Measurements from ENCODE around the gene VILL. TPM values are rescaled to one million over a fixed set of nuclear protein-coding genes. Genes with fewer than 3 reads are reported as not detected.

The VILL gene
- total and polyA plus RNA-seq, 2 donors (not counting 3 experiments of a cell fraction or from before 2014, with no cell fraction given) = 9.0 to 10.0 TPM

GRCh38 chr3:37945807-37946530, 44.6 kb upstream of the VILL start:
- CTCF ChIA-PET = interaction anchor here (1.0 to 3.7 kb wide), 9 partner anchors 11 to 91 kb away, joined by 3 to 32 read pairs (median 4); no protein-coding TSS in a partner anchor

More at GRCh38 chr3:37945807-37946530, 44.6 kb upstream of the VILL start:
- Histone ChIP-seq H3K4me2 (ENCODE audit: insufficient read depth, low read length) (peak overlapping the region; percentile 37), H2AFZ (ENCODE audit: low read depth, low read length) (no peak overlapping the region), H3K27me3 (ENCODE audit: control insufficient read depth in 2 of 2, insufficient read depth in 2 of 2, low read length in 2 of 2) (no peaks in the 10 kb centered on the region), H3K36me3 (ENCODE audit: control insufficient read depth in 2 of 2, extremely low read depth in 1 of 2, insufficient read depth in 2 of 2, low read length in 2 of 2) (no peaks in the 10 kb centered on the region), H4K20me1 (replicated peaks; ENCODE audit: control insufficient read depth, extremely low read depth, insufficient read depth, low read length) (no peaks in the 10 kb centered on the region), H3K27ac (ENCODE audit: insufficient read depth, low read depth, low read length) (peak overlapping the region; percentile 16), H3K9me1 (replicated peaks; ENCODE audit: control insufficient read depth, extremely low read depth, insufficient read depth, low read length) (no peaks in the 10 kb centered on the region), H3K4me3 (replicated peaks in 1 of 3; ENCODE audit: insufficient read depth in 1 of 3, low read depth in 1 of 3, low read length in 3 of 3) (no peak overlapping the region), H3K9me3 (replicated peaks; ENCODE audit: control insufficient read depth, insufficient read depth, low read length) (no peaks in the 10 kb centered on the region), H3K4me1 (ENCODE audit: control insufficient read depth, extremely low read depth, insufficient read depth, low read length) (peaks cover 27% of the 10 kb centered on the region), H3K9ac (replicated peaks; ENCODE audit: extremely low read depth, insufficient read depth, low read length) (no peak overlapping the region), H3K79me2 (ENCODE audit: control insufficient read depth, insufficient read depth, low read length) (no peaks in the 10 kb centered on the region)
- DNase-seq (ENCODE audit: low read depth, low spot score) (peak; percentile 87), FAIRE-seq (peak; percentile 93)
- dilution Hi-C loops (cut with MboI; ENCODE audit: extremely low pct_ligation_motif_present, low sequenced_read_pairs) = no loop called here
- no TSS peak for BruUV-seq (replicated peaks)
- intact Hi-C loops (cut with micrococcal nuclease) = loop anchor here (1.0 kb wide), 1 partner anchor 10 kb away; no protein-coding TSS in a partner anchor
- TF ChIP-seq JUN (IDR thresholded peaks at IDR 0.05; ENCODE audit: borderline replicate concordance, insufficient read depth, insufficient read length, low read depth) (peak; percentile 23), EZH2 (IDR thresholded peaks at IDR 0.05; ENCODE audit: borderline replicate concordance, low read depth, low read length, severe bottlenecking) (no peak), POLR2A (IDR thresholded peaks at IDR 0.05; ENCODE audit: low read depth, low read length) (peak; percentile 35), CTCF (IDR thresholded peaks at IDR 0.05; ENCODE audit: extremely low read depth in 1 of 2, insufficient read depth in 1 of 2, low read depth in 1 of 2, low read length in 2 of 2) (no peak), POLR2AphosphoS5 (IDR thresholded peaks at IDR 0.05; ENCODE audit: insufficient read depth, low read depth, low read length) (peak; percentile 75), MYC (IDR thresholded peaks at IDR 0.05; ENCODE audit: low read depth, low read length) (peak; percentile 61), GATA2 (IDR thresholded peaks at IDR 0.05; ENCODE audit: insufficient read depth, insufficient read length, low read depth, low read length) (peak; percentile 90)
- POLR2A ChIA-PET = no interaction called here
